ENCODE results near the gene LUZP1. TPM values are rescaled to one million over a fixed set of nuclear protein-coding genes. Genes with fewer than 3 reads are reported as not detected.

LUZP1 gene
- total RNA-seq, 1 donor from 2014 or later = 27.1 TPM

DNA sequence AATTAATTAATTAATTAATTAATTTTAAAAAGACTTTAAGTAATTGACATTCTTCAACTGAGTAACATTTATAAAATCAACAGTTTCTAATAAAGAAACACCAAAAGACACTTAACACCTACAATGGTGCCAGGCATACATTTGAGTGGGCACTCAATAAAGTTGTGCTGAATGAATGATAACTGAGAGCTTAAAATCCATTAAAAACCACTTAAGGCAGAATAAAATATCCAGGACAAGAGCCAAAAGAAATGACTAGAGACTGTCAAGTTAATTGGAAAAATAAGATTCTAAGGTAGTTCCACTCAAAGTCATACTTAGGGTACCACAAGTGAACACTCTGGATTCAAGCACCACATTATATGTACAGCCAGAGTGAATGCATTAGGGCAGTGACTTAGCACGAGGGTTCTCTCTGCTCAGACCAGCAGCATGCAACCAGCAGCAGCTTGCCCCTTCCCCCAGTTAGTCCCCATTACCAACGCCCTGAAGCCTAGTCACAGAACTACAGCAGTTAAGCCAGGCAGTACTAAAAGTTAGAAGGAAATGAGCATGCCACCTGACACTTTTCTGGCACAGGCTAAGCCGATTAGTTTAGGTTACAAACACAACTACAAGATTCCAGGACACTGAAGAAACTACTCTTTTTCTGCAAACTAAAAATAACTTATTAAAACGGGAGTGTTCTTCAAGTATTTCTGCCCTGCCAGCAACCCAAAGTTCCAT lies 46.5 kb downstream of the LUZP1 start:
- no peak for DNase-seq (ENCODE audit: low read depth)
- Histone ChIP-seq H3K27me3 (ENCODE audit: control insufficient read depth, insufficient read depth, low read length) (no peaks in the 10 kb centered on the region), H3K36me3 (ENCODE audit: control insufficient read depth, insufficient read depth, low read length) (no peaks in the 10 kb centered on the region), H3K4me3 (ENCODE audit: low read depth, low read length) (no peak overlapping the region)
- TF ChIP-seq, protein P1, sequence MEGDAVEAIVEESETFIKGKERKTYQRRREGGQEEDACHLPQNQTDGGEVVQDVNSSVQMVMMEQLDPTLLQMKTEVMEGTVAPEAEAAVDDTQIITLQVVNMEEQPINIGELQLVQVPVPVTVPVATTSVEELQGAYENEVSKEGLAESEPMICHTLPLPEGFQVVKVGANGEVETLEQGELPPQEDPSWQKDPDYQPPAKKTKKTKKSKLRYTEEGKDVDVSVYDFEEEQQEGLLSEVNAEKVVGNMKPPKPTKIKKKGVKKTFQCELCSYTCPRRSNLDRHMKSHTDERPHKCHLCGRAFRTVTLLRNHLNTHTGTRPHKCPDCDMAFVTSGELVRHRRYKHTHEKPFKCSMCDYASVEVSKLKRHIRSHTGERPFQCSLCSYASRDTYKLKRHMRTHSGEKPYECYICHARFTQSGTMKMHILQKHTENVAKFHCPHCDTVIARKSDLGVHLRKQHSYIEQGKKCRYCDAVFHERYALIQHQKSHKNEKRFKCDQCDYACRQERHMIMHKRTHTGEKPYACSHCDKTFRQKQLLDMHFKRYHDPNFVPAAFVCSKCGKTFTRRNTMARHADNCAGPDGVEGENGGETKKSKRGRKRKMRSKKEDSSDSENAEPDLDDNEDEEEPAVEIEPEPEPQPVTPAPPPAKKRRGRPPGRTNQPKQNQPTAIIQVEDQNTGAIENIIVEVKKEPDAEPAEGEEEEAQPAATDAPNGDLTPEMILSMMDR (IDR thresholded peaks at IDR 0.05; ENCODE audit: insufficient read depth, low read length, poor library complexity, severe bottlenecking) = no peak

DNA sequence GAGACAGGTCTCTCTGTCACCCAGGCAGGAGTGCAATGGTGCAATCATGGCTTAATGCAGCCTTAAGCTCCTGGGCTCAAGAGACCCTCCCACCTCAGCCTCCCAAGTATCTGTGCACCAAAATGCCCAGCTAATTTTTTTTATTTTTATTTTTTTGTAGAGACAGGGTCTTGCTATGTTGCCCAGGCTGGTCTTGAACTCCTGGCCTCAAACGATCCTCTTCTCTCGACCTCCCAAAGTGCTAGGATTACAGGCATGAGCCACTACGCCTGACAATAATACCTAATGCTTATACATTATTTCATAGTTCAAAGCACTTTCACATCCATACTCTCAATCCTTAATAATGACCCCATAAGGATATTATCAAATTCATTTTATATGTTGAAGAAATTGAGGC lies 48.3 kb downstream of the LUZP1 start:
- Histone ChIP-seq H3K27me3 (ENCODE audit: control insufficient read depth, insufficient read depth, low read length) (no peaks in the 10 kb centered on the region), H3K4me3 (ENCODE audit: low read depth, low read length) (no peak overlapping the region), H3K36me3 (ENCODE audit: control insufficient read depth, insufficient read depth, low read length) (no peaks in the 10 kb centered on the region)
- TF ChIP-seq, protein P1 (IDR thresholded peaks at IDR 0.05; ENCODE audit: insufficient read depth, low read length, poor library complexity, severe bottlenecking) = no peak
- no peak for DNase-seq (ENCODE audit: low read depth)

DNA sequence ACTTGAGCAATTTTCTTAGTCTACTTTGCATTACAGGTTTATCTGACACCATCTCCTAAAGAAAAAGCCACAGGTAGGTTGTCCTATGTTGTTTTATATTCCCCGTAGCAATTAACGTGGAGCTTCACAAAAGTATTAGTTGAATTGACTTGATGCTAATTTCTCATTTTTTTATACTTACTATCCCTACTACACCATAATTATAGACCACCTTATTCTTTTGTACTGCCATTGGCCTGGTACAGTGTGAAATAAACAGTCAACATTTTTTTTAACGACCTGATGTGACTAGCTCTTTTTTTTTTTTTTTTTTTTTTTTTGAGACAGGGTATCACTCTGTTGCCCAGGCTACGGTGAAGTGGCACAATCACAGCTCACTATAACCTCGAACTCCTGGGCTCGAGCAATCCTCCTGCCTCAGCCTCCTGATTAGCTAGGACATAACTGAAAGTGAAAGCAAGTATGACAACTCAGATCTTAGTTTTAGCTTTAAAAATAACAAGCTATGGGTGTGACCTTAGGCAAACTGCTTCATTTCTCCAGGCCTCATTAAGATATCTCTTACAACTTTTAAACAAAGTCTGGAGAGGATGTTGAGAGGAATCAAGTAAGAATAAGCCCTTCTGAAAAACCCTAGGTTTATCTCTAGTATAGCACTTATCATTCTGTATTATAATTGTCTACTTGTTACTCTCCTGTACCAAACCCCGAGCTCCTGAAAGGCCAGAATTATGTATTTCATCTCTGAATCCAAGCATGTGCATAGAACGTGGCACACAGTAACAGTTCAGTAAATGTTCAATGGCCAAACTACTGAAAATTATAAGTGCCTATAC lies 49.5 kb downstream of the LUZP1 start:
- no peak for DNase-seq (ENCODE audit: low read depth)
- no peaks in the 10 kb centered on the region for H3K27me3 ChIP-seq (ENCODE audit: control insufficient read depth, insufficient read depth, low read length)
- no peak overlapping the region for H3K4me3 ChIP-seq (ENCODE audit: low read depth, low read length)
- H3K36me3 ChIP-seq (ENCODE audit: control insufficient read depth, insufficient read depth, low read length) = no peaks in the 10 kb centered on the region
- TF ChIP-seq, protein P1 (IDR thresholded peaks at IDR 0.05; ENCODE audit: insufficient read depth, low read length, poor library complexity, severe bottlenecking) = no peak

DNA sequence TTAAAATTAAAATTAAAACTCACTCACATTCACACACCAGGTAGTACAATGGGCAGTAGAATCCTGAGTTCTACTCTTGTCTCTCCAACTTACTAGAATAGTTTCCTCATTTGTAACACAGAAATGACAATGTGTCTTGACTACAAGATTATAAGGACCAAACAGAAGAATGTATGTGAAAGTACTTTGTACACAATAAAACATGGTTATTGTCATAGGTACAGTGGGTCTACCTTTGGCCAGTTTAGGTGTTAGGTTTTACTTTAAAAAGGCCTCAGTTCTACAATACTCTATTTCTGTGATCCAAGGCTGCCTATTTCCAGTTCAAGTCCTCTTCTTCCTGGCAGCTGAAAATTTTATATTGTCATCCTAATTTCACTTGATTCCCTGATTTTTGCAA lies 50.2 kb downstream of the LUZP1 start:
- TF ChIP-seq, protein P1 (IDR thresholded peaks at IDR 0.05; ENCODE audit: insufficient read depth, low read length, poor library complexity, severe bottlenecking) = no peak
- Histone ChIP-seq H3K36me3 (ENCODE audit: control insufficient read depth, insufficient read depth, low read length) (no peaks in the 10 kb centered on the region), H3K27me3 (ENCODE audit: control insufficient read depth, insufficient read depth, low read length) (no peaks in the 10 kb centered on the region), H3K4me3 (ENCODE audit: low read depth, low read length) (no peak overlapping the region)
- no peak for DNase-seq (ENCODE audit: low read depth)

DNA sequence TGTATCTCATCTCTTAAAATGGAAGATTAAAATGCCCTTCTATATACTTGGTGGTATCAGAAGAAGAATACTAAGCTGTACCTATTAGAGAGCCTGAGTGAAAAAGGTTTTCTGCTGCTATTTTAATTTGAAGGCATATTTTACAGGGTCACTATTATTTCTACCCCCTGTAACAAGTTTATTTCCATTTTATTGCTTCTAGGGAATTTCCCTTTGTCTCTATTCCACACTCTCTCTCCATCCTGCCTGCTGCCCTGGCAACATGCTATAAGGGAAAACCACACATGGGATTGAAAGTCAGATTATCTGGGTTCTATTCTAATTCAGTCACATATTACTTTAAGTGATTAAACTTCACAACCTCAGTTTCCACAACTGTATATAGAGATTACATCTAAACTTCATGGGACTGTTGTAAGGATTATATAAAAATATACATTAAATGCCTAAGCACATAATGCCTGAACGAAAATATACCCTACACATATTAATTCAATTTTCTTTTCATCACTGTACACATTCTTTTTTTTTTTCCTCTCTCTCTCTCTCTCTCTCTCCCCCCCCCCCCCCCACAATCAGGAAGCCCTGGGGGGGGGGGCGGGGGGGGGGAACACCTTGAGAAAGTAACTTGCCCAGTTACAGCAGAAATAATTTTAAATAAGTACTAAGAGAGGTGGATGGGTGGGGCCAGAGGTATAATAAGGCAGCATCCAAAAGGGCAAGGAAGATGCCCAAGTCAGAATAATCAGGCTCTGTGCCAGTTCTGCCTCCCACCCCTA lies 51.5 kb downstream of the LUZP1 start:
- no peak for DNase-seq (ENCODE audit: low read depth)
- TF ChIP-seq, protein P1 (IDR thresholded peaks at IDR 0.05; ENCODE audit: insufficient read depth, low read length, poor library complexity, severe bottlenecking) = no peak
- Histone ChIP-seq H3K4me3 (ENCODE audit: low read depth, low read length) (no peak overlapping the region), H3K36me3 (ENCODE audit: control insufficient read depth, insufficient read depth, low read length) (no peaks in the 10 kb centered on the region), H3K27me3 (ENCODE audit: control insufficient read depth, insufficient read depth, low read length) (no peaks in the 10 kb centered on the region)

Measured in kidney epithelial cell (primary cell).